ENCODE data around the gene JAML. TPM values are rescaled to one million over a fixed set of nuclear protein-coding genes. Genes with fewer than 3 reads are reported as not detected.

Gene JAML
- total and polyA plus RNA-seq, 2 of the 8 experiments (the other 6 are each of a cell fraction or from before 2014, with no cell fraction given) = 0.12 to 0.58 TPM

DNA sequence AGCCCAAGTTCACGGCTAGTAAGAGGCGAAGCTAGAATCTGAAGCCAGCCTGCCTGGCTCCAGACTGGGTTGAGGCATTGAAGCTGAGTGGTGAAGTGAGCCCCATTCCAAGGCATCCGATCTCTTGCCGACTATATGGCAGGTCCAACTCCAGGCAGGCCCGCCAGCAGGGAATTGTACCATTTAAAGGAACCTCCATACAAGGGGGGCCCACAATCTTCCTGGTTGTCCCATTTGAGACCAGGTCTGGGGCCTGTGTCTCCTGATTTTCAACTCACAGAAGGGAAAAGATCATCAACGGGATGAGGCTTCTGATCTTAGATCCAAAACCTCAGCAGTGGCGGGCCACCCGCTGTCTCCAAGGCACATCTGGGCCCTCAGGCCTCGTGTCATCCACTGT, 52.5 kb downstream of the JAML start:
- Histone ChIP-seq H3K27ac (ENCODE audit: low read depth, low read length) (no peak overlapping the region), H3K18ac (ENCODE audit: extremely low read depth, low read length) (no peak overlapping the region), H3K4ac (replicated peaks; ENCODE audit: insufficient read length, low read depth, low read length) (no peak overlapping the region), H3K79me2 (ENCODE audit: control insufficient read depth in 1 of 2, insufficient read depth in 2 of 2, low read length in 2 of 2) (no peaks in the 10 kb centered on the region), H4K20me1 (replicated peaks in 1 of 2; ENCODE audit: control insufficient read depth in 1 of 2, insufficient read depth in 2 of 2, low read length in 2 of 2) (no peaks in the 10 kb centered on the region), H3K9me3 (ENCODE audit: insufficient read depth in 2 of 2, low read depth in 1 of 2, low read length in 1 of 2) (no peaks in the 10 kb centered on the region), H2BK12ac (ENCODE audit: low read depth, low read length) (0 out of 2 replicates have a peak overlapping the region, but pooled peaks have one; percentile 71), H2AK5ac (ENCODE audit: low read depth, low read length) (no peak overlapping the region), H3K9ac (replicated peaks in 1 of 4; ENCODE audit: extremely low read depth in 1 of 4, low read depth in 3 of 4, low read length in 3 of 4) (no peak overlapping the region), H4K8ac (ENCODE audit: extremely low read depth, insufficient read depth, low read length) (no peak overlapping the region), H3K14ac (ENCODE audit: insufficient read length) (no peak overlapping the region), H3K23ac (ENCODE audit: insufficient read length) (no peak overlapping the region), H3K4me3 (ENCODE audit: extremely low read depth in 1 of 4, insufficient read depth in 2 of 4, low read depth in 3 of 4, low read length in 4 of 4) (no peak overlapping the region), H3K56ac (replicated peaks; ENCODE audit: insufficient read length, low read depth, low read length) (no peak overlapping the region), H4K5ac (ENCODE audit: insufficient read length, low read depth, low read length) (no peak overlapping the region), H2BK20ac (ENCODE audit: low read length) (0 out of 2 replicates have a peak overlapping the region, but pooled peaks have one; percentile 61), H3K4me2 (ENCODE audit: insufficient read depth in 1 of 2, low read depth in 2 of 2, low read length in 2 of 2) (no peak overlapping the region), H3K23me2 (ENCODE audit: low read depth, low read length) (peaks cover 10% of the 10 kb centered on the region), H3K36me3 (ENCODE audit: control insufficient read depth in 2 of 4, insufficient read depth in 4 of 4, low read length in 3 of 4) (no peaks in the 10 kb centered on the region), H2BK120ac (replicated peaks; ENCODE audit: low read depth, low read length) (no peak overlapping the region), H3K27me3 (replicated peaks in 1 of 4; ENCODE audit: control insufficient read depth in 3 of 4, extremely low read depth in 1 of 4, insufficient read depth in 3 of 4, low read length in 3 of 4) (peaks cover 6 to 83% (median 66%) of the 10 kb centered on the region in 4 experiments), H4K91ac (replicated peaks; ENCODE audit: insufficient read length, low read length) (no peak overlapping the region), H2BK15ac (ENCODE audit: low read length) (no peak overlapping the region), H2AFZ (ENCODE audit: low read length) (no peak overlapping the region; the same call in 1 of the 2 replicates), H3K79me1 (ENCODE audit: low read depth, low read length) (no peaks in the 10 kb centered on the region), H2BK5ac (ENCODE audit: low read depth, low read length) (no peak overlapping the region), H3K4me1 (replicated peaks in 1 of 4; ENCODE audit: control insufficient read depth in 3 of 4, insufficient read depth in 4 of 4, low read length in 3 of 4) (peaks cover 0 to 27% (median 15%) of the 10 kb centered on the region in 4 experiments)
- no peak for DNase-seq (ENCODE audit: low read depth in 1 of 2, low spot score in 2 of 2)
- WGBS, 2 experiments (ENCODE audit: extremely low coverage in 1 of 2, insufficient coverage in 1 of 2, insufficient read length in 1 of 2, insufficient replicate concordance in 2 of 2, low coverage in 1 of 2, low lambda C conversion rate in 2 of 2, missing lambda C conversion rate in 1 of 2) = 91% methylated on average over 9 of the region's 9 CpGs; no CpG with 5 or more reads in 1 of the 2 experiments
- ChIA-PET POLR2A (ENCODE audit: partially characterized antibody) (interaction anchor here (1.1 to 2.8 kb wide), 5 partner anchors 8 to 263 kb away, joined by 3 to 16 read pairs (median 4); partner anchors contain the start of genes KMT2A and SCN4B), CTCF (ENCODE audit: partially characterized antibody) (interaction anchor here (0.6 to 8.7 kb wide), 40 partner anchors 9 to 364 kb away, joined by 3 to 245 read pairs (median 5); partner anchors contain the start of genes MPZL2, MPZL3, SCN4B and TMPRSS4)
- TF ChIP-seq CHD1 (IDR thresholded peaks at IDR 0.05; ENCODE audit: low read depth, low read length) = no peak
- no peak for TF ChIP-seq NANOG (IDR thresholded peaks at IDR 0.05; ENCODE audit: insufficient read depth, low read depth, low read length, poor library complexity, severe bottlenecking)
- TF ChIP-seq GABPA (IDR thresholded peaks at IDR 0.05; ENCODE audit: borderline replicate concordance, insufficient read depth, low read length) = no peak
- no peak for TF ChIP-seq EZH2 (IDR thresholded peaks at IDR 0.05; ENCODE audit: low read depth, low read length, severe bottlenecking)
- no peak for FAIRE-seq

Measured in H1 (cell line).